GM18508 (cell line): ENCODE data around the gene XRRA1.
A peak's percentile ranks its signal among the peaks of the same experiment; 100 is the strongest.
"Not testable (repeated sequence)": the region's sequence is repeated elsewhere in the genome, so short reads cannot be mapped to it uniquely, and the experiment has no call there.

ENCODE experiments used
- ATAC-seq: cut with Tn5 transposase; IDR thresholded peaks from one replicate; pipeline ENCODE4 v1.9.1; 2021; ENCODE audit warnings: moderate number of reproducible peaks; ENCODE audit not compliant: insufficient read depth, unreplicated experiment

Gene XRRA1

GRCh38 chr11:74948898-74949752 is at the start of gene XRRA1, which contains the start of gene SPCS2:
TSS of gene XRRA1 (minus strand) at chr11:74949091. CDS start at chr11:74940878, 8,213 bp downstream.
TSS of gene SPCS2 (plus strand) at chr11:74949266. CDS start at chr11:74949286, 20 bp downstream.
- ATAC-seq: peak; percentile 80

- no peak for ATAC-seq
Measured at GRCh38 chr11:74992852-74993251, 44.0 kb upstream of the XRRA1 start.

- ATAC-seq: no peak
Measured at GRCh38 chr11:74990941-74991340, 42.0 kb upstream of the XRRA1 start.

- ATAC-seq: not testable (repeated sequence)
Measured at GRCh38 chr11:74990150-74990549, 41.3 kb upstream of the XRRA1 start.

- no peak for ATAC-seq
Measured at GRCh38 chr11:74989260-74989638, 40.4 kb upstream of the XRRA1 start.

GRCh38 chr11:74988541-74989259 is 39.8 kb upstream of the XRRA1 start, which contains the start of gene NEU3:
TSS of gene NEU3 (plus strand) at chr11:74988933. CDS start at chr11:74989061, 128 bp downstream.
- ATAC-seq: peak; percentile 61

GRCh38 chr11:74984730-74985129 is 35.8 kb upstream of the XRRA1 start:
- ATAC-seq: no peak

GRCh38 chr11:74984070-74984469 is 35.2 kb upstream of the XRRA1 start:
- no peak for ATAC-seq

GRCh38 chr11:74981888-74982287 is 33.0 kb upstream of the XRRA1 start:
- no peak for ATAC-seq

GRCh38 chr11:74980634-74981033 is 31.7 kb upstream of the XRRA1 start:
- ATAC-seq: no peak

- no peak for ATAC-seq
Measured at GRCh38 chr11:74978041-74978440, 29.1 kb upstream of the XRRA1 start.

GRCh38 chr11:74971424-74971823 is 22.5 kb upstream of the XRRA1 start:
- no peak for ATAC-seq

GRCh38 chr11:74970852-74971395 is 22.0 kb upstream of the XRRA1 start:
- ATAC-seq: no peak

GRCh38 chr11:74966651-74967050 is 17.8 kb upstream of the XRRA1 start:
- ATAC-seq: no peak

GRCh38 chr11:74960128-74960527 is 11.2 kb upstream of the XRRA1 start:
- ATAC-seq: not testable (repeated sequence)

- ATAC-seq: no peak
Measured at GRCh38 chr11:74957937-74958629, 9.2 kb upstream of the XRRA1 start.

- ATAC-seq: no peak
Measured at GRCh38 chr11:74956397-74957015, 7.6 kb upstream of the XRRA1 start.

- no peak for ATAC-seq
Measured at GRCh38 chr11:74954199-74954598, 5.3 kb upstream of the XRRA1 start.

GRCh38 chr11:74953451-74953850 is 4.6 kb upstream of the XRRA1 start:
- no peak for ATAC-seq

- no peak for ATAC-seq
Measured at GRCh38 chr11:74952752-74953151, 3.9 kb upstream of the XRRA1 start.
